ENCODE data around the gene SLC6A12.

GRCh38 chr12:162467-163307, 51.3 kb downstream of the SLC6A12 start:
- TF ChIP-seq ZBTB17 (tag by site-specific recombination; IDR thresholded peaks at IDR 0.05), result peak; percentile 95
- TF ChIP-seq ZNF133 (tag by site-specific recombination; IDR thresholded peaks at IDR 0.05), result no peak
- TF ChIP-seq ZNF658 (tag by site-specific recombination; IDR thresholded peaks at IDR 0.05), result no peak
- TF ChIP-seq ZNF24 (tag by site-specific recombination; IDR thresholded peaks at IDR 0.05), result no peak
- TF ChIP-seq, protein P1, sequence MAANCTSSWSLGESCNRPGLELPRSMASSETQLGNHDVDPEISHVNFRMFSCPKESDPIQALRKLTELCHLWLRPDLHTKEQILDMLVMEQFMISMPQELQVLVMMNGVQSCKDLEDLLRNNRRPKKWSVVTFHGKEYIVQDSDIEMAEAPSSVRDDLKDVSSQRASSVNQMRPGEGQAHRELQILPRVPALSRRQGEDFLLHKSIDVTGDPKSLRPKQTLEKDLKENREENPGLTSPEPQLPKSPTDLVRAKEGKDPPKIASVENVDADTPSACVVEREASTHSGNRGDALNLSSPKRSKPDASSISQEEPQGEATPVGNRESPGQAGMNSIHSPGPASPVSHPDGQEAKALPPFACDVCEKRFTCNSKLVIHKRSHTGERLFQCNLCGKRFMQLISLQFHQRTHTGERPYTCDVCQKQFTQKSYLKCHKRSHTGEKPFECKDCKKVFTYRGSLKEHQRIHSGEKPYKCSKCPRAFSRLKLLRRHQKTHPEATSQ (tag by site-specific recombination; IDR thresholded peaks at IDR 0.05), result no peak
- TF ChIP-seq ZNF157 (tag by site-specific recombination; IDR thresholded peaks at IDR 0.05), result no peak
- no peak for TF ChIP-seq ZNF23 (tag by site-specific recombination; IDR thresholded peaks at IDR 0.05; ENCODE audit: borderline replicate concordance)
- TF ChIP-seq ZBTB8A (tag by site-specific recombination; IDR thresholded peaks at IDR 0.05), result 0 out of 2 replicates have a peak, but pooled peaks have one; percentile 16
